DMS114 treated with DMSO at 0.1 percent for 48 hours (cell line): Measurements from ENCODE around the gene ULBP3.
A peak's percentile ranks its signal among the peaks of the same experiment; 100 is the strongest.
"Not testable (repeated sequence)": the region's sequence is repeated elsewhere in the genome, so short reads cannot be mapped to it uniquely, and the experiment has no call there.

Source experiments
- DNase-seq: peaks from one replicate; lab custom pipeline; 2025; ENCODE audit not compliant: unreplicated experiment; lab: John Stamatoyannopoulos, UW

The ULBP3 gene

GRCh38 chr6:150017186-150017521 lies 51.8 kb downstream of the ULBP3 start:
- not testable (repeated sequence) for DNase-seq

- peak; percentile 3 for DNase-seq
These were observed 52.4 kb downstream of the ULBP3 start for GRCh38 chr6:150016324-150017185.

- not testable (repeated sequence) for DNase-seq
These were observed 53.5 kb downstream of the ULBP3 start for GRCh38 chr6:150015281-150016001.

- not testable (repeated sequence) for DNase-seq
These were observed 54.2 kb downstream of the ULBP3 start for GRCh38 chr6:150014623-150015280.

- DNase-seq = not testable (repeated sequence)
These were observed 54.9 kb downstream of the ULBP3 start for GRCh38 chr6:150013785-150014622.

GRCh38 chr6:150012846-150013784 lies 55.8 kb downstream of the ULBP3 start:
- not testable (repeated sequence) for DNase-seq
